Head of caudate nucleus (tissue), 42 donors: ENCODE measurements around the gene SRPX2.

ENCODE experiments used
- DNase-seq, 42 donors: peaks; one replicate each; pipeline versions ENCODE4 v3.0.0 to v3.0.0-alpha.2; 2020 to 2021; ENCODE audit warnings: mixed read lengths in 7 of 42
- intact Hi-C: fragments of 100-400 bp; cut with DNase I; formaldehyde crosslinking; loops from one replicate; pipeline ENCODE4 v1.15.0; 2022

The SRPX2 gene, protein sequence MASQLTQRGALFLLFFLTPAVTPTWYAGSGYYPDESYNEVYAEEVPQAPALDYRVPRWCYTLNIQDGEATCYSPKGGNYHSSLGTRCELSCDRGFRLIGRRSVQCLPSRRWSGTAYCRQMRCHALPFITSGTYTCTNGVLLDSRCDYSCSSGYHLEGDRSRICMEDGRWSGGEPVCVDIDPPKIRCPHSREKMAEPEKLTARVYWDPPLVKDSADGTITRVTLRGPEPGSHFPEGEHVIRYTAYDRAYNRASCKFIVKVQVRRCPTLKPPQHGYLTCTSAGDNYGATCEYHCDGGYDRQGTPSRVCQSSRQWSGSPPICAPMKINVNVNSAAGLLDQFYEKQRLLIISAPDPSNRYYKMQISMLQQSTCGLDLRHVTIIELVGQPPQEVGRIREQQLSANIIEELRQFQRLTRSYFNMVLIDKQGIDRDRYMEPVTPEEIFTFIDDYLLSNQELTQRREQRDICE

DNA sequence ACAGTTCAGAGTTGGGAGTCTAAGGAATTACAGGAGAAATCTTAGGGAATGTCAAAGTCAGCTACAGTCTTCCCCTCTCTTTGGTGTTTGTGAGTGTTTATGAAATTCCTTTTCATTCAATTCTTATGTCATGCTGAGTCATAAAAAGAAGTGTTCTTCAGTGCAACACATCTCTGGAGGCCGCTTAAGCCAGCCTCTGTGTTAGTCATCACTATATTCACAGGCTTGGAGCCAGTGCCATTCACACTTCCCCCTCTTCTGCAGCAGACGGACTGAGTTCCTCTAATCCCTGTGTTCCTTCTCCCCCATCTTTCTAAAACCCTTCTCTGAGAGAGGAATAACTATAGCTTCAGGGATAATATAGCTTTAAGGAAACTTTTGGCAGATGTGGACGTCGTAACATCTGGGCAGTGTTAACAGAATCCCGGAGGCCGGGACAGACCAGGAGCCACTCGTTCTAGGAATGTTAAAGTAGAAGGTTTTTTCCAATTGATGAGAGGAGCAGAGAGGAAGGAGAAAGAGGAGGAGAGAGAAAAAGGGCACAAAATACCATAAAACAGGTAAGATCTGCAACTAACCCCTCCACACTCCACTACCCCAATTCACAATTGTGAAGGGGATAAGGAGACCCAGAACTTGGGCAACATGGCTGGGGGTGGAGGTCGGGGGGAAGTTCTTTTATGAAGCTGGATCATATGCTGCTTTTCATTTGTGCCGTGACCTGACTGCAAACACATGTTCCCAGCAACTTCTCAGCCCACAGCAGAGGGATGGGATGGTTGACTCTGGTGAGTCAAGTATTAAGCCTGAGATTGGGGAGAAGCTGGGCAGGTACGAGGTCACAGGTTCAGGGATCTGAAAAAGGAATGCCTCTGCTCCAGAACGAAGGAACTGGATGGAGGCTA is at the start of gene SRPX2:
TSS of gene SRPX2 (plus strand) at position 244 of the 905 bp plus-strand sequence. CDS start 2,124 bp downstream, outside the sequence.
- DNase-seq = peak in 14 of 42 donors; percentile 2 to 51 (median 12)
- intact Hi-C loops = no loop called here

DNA sequence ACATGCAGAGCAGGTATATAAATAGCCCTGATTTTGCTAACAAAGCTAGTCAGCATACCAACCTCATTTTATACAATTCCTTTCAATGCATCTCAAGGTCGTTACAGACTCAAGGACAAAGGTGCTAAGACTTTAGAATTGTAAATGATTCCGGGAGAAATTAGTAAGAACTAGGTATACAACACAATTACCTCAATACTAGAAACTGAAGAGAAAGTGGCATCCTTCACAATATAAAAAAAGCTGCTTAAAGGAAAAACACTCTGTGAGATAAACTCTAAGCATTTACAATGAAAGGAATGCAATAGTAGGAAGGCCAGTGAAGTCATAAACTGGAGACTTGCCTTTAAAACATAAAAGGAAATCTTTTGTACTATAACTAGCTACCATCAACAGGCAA is 47.4 kb upstream of the SRPX2 start:
- DNase-seq = no peak
- intact Hi-C loops = no loop called here

DNA sequence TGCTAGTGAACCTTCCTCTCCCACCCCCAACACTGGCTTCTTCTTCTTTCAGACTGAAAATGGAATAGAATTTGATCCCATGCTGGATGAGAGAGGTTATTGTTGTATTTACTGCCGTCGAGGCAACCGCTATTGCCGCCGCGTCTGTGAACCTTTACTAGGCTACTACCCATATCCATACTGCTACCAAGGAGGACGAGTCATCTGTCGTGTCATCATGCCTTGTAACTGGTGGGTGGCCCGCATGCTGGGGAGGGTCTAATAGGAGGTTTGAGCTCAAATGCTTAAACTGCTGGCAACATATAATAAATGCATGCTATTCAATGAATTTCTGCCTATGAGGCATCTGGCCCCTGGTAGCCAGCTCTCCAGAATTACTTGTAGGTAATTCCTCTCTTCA is 44.5 kb upstream of the SRPX2 start:
- intact Hi-C loops = no loop called here
- no peak for DNase-seq

DNA sequence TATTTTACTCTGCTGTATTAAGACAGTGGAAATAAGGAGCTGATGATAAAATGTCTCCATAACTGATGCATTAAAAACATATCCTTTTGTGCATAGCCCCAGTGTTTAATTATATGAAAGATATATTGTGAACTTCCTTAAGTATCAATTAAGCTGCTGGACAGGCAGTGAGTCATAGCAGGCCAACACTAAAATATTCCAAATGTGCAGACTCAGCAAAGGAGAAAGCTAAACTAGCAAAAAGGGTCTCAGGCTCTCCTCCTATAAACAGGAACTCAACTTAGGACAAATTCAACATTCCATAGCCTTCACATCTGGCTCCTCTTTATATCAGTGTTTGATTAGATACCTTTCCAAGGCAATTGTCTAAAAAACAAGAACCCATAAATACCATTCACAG is 43.7 kb upstream of the SRPX2 start:
- no peak for DNase-seq
- intact Hi-C loops = no loop called here

DNA sequence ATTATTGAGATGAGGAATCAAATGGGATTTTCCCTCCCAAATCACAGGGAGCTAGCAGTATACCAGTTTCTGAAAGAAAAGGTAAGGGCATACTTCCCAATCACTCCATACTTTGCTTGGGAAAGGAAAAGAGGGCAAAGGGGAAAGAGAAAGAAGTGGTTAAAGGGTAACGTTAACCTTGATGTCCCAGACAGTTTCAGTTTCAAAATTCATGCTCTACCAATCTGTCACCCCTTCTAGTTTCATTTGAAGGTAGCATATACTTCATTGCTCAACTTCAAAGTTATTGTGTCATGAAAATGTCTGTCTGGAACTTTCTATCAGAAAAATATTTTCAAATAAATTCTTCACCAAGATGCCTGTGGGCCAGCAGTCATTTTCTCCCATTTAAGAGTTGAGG is 43.2 kb upstream of the SRPX2 start:
- intact Hi-C loops = no loop called here

DNA sequence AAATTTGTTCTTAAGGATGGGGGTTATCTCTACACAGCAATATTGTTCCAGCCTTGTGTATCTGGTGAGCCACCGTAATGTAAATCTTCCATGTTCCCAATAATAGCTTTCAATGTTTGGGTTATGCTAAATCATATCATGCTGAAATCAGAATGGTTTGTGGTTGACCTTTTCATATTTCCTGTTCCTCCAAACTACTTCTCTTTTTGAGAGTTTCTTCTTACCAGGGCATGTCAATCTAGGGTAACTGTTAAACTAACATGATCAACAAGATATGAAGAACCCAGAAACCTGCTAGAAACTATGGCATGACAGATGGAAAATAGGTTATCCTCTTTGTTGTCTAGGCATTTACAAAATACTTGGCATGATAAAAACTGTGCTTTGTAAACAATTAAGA is 37.2 kb upstream of the SRPX2 start:
- intact Hi-C loops = no loop called here
- no peak for DNase-seq

More for the DNA sequence above, 43.2 kb upstream of the SRPX2 start:
- DNase-seq = no peak

DNA sequence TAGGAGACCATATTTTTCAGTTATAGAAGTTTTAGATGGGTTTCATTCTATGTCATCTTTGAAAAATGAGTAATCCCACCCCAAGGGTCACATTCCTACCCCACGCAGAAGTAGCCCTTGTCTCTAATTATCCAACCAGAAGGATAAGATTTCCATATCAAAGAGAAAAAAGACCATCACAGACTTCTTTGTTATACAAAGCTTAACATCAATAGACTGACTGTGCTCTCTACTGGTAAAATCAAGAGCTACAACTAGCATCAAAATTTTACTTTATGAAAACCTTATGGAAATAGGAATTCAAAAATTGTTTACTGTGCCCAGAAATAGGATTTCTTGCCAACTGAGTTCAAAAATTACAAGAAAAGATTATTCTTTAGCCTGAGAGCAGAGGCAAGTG is 34.4 kb upstream of the SRPX2 start:
- intact Hi-C loops = no loop called here
- no peak for DNase-seq

DNA sequence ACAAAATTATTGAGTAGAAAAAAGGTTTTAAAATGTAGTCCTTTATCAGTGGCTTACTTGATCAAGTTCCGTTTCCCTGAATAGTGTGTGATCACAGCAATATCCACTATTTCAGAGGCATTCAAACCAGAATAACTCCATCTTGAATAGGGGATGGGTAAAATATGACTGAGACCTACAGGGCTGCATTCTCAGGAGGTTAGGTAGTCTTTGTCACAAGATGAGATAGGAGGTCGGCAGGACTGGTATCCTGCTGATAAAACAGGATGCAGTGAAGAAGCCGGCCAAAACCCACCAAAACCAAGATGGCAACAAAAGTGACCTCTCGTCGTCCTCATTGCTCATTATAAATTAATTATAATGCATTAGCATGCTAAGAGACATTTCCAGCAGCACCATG is 32.0 kb upstream of the SRPX2 start:
- no peak for DNase-seq
- intact Hi-C loops = no loop called here

DNA sequence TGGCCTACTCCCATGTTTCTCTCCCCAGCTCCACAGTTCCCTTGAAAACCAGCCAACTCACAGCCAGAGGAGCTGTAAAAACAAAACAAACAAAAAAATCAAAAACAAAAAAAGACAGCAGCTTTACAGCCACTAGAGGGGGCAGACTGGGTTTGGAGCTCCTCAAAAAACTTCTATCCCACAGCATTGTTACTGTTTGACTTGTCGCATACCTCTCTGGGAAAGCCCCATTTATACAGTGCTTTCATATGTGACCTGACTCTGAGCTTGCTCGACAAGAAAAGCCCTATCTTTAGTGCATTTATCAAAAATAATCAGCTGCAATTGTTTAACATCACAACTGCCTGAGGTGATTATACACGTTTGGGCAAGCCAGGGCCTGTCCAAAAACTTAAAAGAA is 29.0 kb upstream of the SRPX2 start:
- DNase-seq = peak in 1 of 42 donors; percentile 0
- intact Hi-C loops = no loop called here

DNA sequence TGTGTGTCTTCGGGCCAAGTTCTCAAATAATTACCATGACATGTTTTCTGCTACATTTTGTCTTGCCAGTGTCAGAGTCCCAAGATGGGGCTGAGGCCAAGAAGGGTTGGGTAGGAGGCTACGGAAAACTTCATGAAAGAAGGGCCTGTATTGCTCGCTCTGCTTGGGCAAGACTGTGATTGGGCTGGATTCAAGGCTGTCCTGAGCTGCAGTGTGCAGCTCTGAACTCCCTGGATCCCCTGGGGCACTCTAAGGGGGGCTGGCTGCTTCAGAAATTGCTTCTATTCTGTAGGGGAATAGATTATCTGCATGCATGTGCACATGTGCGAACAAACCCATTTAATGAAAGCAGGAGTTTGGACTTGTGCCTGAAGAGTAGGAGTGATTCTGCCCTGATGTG is 21.0 kb upstream of the SRPX2 start:
- no peak for DNase-seq
- intact Hi-C loops = no loop called here

DNA sequence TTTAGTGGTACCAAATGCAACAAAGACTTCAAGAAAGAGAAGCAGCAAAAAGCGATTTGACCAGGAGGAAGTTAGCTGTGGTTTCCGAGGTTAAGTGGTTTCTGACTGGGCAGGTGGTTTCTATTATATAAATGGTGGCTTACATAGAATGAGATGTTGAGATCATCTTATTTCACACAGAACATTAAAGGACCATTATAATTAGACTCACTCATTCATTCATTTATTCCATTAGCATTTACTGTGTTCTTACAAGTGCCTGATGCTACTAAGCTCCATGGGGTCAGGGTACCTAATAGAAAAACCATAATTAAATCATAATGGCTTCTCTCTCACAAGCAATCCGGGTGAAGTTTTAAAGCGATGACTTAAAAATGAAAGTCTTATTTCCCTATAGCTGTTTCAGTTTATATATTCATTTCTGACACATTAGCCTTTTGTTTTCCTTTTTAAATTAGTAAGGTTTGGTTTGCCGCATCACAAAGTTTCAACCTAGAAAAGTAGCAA is 18.0 kb upstream of the SRPX2 start:
- intact Hi-C loops = no loop called here
- no peak for DNase-seq

DNA sequence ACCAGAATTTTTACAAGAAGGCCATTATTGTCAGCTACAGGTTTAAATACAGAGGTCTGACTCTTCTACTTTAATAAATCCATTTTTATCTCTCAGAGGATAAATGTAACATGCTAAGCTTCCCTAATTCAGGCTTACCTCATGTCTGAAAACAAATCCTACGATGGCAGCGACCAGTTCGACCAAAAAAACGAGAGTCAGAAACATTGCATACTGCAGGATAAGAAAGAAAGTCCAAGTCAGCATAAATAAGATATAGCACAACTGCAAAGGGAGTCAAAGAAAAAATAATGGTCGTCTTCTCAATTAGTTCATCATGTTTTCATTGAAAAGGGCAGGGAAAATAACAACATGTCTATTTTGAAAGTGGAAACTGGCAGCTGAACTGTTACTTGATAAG is 9.0 kb upstream of the SRPX2 start:
- DNase-seq = no peak
- intact Hi-C loops = no loop called here

DNA sequence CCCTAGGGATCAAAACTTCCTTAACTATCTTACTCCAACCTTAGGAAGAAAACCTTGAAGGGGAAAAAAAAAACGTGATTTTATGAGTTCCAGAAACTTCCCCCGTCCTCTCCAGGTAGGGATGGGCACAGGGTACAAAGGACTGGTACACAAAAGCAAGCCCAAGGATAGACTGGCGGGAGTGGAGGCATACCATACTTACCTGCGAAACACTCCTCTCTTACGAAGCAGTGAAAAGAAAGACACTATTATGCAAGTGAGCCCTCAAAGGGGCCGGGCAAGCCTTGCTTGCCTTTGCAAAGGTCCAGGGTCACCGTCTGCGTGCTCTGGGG is 8.0 kb upstream of the SRPX2 start:
- intact Hi-C loops = no loop called here
- DNase-seq = no peak

DNA sequence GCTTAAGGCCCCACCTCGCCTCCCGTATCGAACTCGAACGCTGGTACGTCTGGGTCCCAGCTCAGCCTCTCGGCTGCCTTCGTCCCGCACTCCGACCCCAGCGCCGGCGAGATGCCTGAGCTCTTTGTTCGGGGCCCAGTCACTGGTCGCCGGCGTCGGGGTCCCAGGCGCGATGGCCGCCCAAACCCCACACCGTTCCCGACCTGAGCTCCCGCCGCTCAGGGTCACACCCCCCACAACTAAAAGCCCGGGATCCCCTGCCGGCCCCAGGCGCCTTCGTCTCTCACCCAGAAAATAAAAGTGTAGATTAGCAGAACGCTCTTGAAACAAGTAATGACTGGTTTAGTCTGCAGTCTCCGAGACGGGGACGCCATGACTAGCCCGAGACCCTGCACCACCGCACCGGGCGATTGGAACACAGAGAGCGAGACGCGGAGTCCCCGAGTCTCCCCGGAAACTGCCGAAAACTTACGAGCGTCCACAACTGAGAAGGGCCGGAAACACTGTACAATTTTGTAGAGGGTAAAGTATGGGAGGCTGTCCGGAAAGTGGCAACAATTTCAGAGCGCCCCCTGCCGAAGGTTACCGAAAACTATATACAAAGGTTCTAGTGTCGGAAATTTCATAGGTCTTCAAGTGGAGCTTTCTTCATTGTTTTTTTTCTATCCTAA is 7.5 kb upstream of the SRPX2 start, which contains the start of gene TSPAN6:
TSS of gene TSPAN6 (minus strand) at position 486 of the 671 bp plus-strand sequence. CDS start at position 374, 112 bp downstream.
- intact Hi-C loops = no loop called here
- peak; percentile 26 to 87 (median 73) for DNase-seq

DNA sequence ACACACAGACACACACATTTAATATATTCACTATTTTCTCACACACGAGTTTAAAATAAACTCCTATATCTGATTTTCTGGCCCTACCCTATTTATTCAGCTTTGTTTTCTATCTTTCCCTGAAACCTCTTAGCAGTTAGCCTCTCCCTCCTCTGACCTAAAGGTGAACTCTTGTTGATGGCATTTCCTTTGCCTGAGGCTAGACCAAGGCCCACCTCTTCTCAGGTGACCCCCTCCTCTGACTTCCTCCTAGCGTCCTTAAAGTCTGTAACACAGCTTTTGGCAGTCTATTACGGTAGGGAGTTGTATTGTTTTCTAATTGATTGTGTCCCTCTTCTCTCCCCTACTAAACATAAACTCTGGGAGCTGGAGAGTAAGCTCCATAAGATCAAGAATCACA is 1.7 kb upstream of the SRPX2 start:
- intact Hi-C loops = no loop called here
- no peak for DNase-seq

DNA sequence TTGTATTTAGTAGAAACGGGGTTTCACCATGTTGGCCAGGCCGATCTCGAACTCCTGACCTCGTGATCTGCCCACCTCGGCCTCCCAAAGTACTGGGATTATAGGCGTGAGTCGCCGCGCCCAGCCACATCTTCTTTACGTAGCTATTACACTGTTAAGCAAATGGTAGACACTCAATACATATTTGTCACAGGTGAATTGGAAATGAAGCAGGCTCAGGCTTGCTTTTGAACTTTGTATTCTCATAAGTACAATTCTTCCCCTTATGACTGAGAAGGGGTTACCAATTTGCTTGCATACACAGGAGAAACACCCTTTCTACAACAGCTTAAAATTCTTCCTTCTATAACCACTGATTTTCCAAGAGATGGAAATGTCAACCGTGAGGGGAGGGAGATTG is 787 bp upstream of the SRPX2 start:
- DNase-seq = no peak
- intact Hi-C loops = no loop called here

DNA sequence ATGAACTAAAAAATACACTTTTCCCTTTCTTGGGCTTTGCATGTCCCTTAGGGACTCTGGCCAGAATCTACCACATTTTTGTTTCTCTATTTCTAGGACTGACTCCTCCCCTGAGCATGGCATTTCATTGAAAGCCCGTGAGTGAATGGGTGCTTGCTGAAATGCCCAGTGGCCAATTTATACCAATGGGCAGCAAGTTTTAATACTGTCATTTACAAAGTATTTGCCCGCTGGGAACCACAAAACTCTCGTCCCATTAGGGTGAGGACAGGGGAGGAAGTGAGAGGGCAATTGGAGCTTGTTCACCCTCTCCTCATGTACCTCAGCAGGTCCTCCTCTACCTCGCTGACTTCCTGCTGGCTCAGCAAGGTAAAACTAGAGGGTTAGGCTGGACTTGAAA is 1.1 kb downstream of the SRPX2 start:
- intact Hi-C loops = no loop called here
- DNase-seq = no peak

DNA sequence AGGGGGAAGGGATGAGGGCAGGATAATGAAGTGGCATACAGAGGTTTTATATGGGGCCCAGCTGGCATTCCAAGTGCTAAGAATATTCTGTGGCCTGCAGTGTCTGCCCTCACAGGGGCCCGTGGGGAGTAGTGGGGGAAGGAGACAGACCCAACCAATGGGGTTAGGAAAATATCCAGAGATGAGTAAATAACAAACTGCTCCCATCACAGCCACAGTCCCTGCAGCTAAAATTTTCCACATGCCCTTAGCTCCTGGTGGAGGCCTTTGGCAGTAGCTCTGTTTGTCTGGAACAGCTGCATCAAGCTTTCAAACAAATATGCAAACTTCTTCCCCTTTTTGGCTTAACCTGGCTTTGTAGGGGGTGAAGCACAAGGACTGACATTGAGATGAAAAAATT is 3.1 kb downstream of the SRPX2 start:
- intact Hi-C loops = no loop called here
- no peak for DNase-seq

DNA sequence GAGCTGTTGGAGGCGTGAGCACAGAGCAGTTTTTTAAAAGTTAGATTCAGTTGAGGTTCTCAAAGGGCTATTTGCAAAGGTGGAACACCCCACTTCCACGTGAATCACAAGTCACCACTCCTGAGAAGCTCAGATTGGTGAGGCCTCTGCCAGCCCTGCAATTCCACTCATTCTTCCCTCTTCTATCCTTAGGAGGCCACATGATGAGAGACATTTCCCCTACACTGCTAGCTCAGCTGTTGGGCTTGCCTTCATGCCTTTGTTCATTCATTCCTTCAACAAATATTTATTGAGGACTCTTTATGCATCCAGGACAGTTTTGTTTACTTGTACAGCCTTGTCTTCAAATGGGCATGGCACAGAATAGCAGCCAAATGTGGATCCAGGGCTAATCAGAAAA is 3.7 kb downstream of the SRPX2 start:
- intact Hi-C loops = no loop called here
- DNase-seq = no peak
